ENCODE measurements around the gene MNX1. TPM values are rescaled to one million over a fixed set of nuclear protein-coding genes. Genes with fewer than 3 reads are reported as not detected.

The MNX1 gene
- total RNA-seq, 5 donors from 2014 or later (not counting 1 experiment from before 2014, with no cell fraction given): 0.10 to 0.30 TPM; not detected in 3

GRCh38 chr7:157027568-157028198 lies 17.2 kb upstream of the MNX1 start:
- no peak overlapping the region for H3K27ac Mint-ChIP-seq
- peaks cover 16 to 36% of the 10 kb centered on the region in 2 experiments for H3K27me3 ChIP-seq (replicated peaks in 1 of 2; ENCODE audit: control insufficient read depth in 2 of 2, extremely low read depth in 1 of 2, insufficient read depth in 2 of 2, low read length in 1 of 2)

DNA sequence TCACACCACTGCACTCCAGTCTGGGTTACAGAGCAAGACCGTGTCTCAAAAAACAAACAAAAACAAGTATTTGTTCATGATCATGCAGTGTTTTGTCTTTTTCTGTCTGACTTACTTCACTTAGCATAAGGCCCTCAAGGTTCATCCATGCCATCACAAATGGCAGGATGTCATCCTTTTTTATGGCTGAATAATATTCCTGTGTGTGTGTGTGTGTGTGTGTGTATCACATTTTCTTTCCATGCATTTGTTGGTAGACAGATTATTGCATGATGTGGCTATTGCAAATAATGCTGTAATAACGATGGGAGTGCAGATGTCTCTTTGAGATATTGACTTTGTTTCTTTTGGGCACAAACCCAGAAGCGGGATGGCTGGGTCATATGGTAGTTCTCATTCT lies 14.3 kb upstream of the MNX1 start:
- H3K4me3 ChIP-seq (ENCODE audit: control insufficient read depth in 1 of 2, extremely low read depth in 1 of 2, low read length in 1 of 2): no peak overlapping the region
- ATAC-seq (replicated peaks in 1 of 4) (no peak), DNase-seq (no peak)
- H3K27ac Mint-ChIP-seq: no peak overlapping the region
- ChIA-PET CTCF (no interaction called here), POLR2A (no interaction called here)
- peaks cover 0 to 5% (median 3%) of the 10 kb centered on the region in 3 donors for H3K9me3 Mint-ChIP-seq
- peaks cover 0 to 16% of the 10 kb centered on the region in 2 experiments for H3K4me1 ChIP-seq (ENCODE audit: control insufficient read depth in 1 of 2, extremely low read depth in 1 of 2, insufficient read depth in 2 of 2, low read length in 2 of 2)
- H3K36me3 ChIP-seq (ENCODE audit: control insufficient read depth in 2 of 2, extremely low read depth in 1 of 2, insufficient read depth in 1 of 2, low read length in 1 of 2): no peaks in the 10 kb centered on the region
- no peaks in the 10 kb centered on the region for H3K9me3 ChIP-seq
- WGBS (ENCODE audit: insufficient coverage): 40% methylated on average over 1 of the region's 3 CpGs
- H3K27me3 Mint-ChIP-seq: peaks cover 66 to 79% of the 10 kb centered on the region in 2 donors
- H3K4me1 Mint-ChIP-seq: peaks cover 6 to 12% (median 6%) of the 10 kb centered on the region in 3 donors
- no peaks in the 10 kb centered on the region for H3K36me3 Mint-ChIP-seq
- no peak overlapping the region for H3K27ac ChIP-seq (ENCODE audit: low read length)
- H3K27me3 ChIP-seq (replicated peaks in 1 of 2; ENCODE audit: control insufficient read depth in 2 of 2, extremely low read depth in 1 of 2, insufficient read depth in 2 of 2, low read length in 1 of 2): peaks cover 22 to 47% of the 10 kb centered on the region in 2 experiments
- no peak overlapping the region for H3K4me3 Mint-ChIP-seq

More at GRCh38 chr7:157027568-157028198, 17.2 kb upstream of the MNX1 start:
- H3K36me3 ChIP-seq (ENCODE audit: control insufficient read depth in 2 of 2, extremely low read depth in 1 of 2, insufficient read depth in 1 of 2, low read length in 1 of 2): no peaks in the 10 kb centered on the region
- H3K4me3 ChIP-seq (ENCODE audit: control insufficient read depth in 1 of 2, extremely low read depth in 1 of 2, low read length in 1 of 2): no peak overlapping the region
- ChIA-PET CTCF (no interaction called here), POLR2A (no interaction called here)
- H3K36me3 Mint-ChIP-seq: no peaks in the 10 kb centered on the region
- H3K4me3 Mint-ChIP-seq: no peak overlapping the region
- no peak for DNase-seq
- WGBS (ENCODE audit: insufficient coverage): 91% methylated on average over 4 of the region's 11 CpGs
- peaks cover 70 to 75% of the 10 kb centered on the region in 2 donors for H3K27me3 Mint-ChIP-seq
- no peaks in the 10 kb centered on the region for H3K9me3 ChIP-seq
- H3K27ac ChIP-seq (ENCODE audit: low read length): no peak overlapping the region
- no peak for ATAC-seq (replicated peaks in 1 of 4)
- peaks cover 0 to 5% (median 3%) of the 10 kb centered on the region in 3 donors for H3K9me3 Mint-ChIP-seq
- peaks cover 0 to 2% (median 0%) of the 10 kb centered on the region in 3 donors for H3K4me1 Mint-ChIP-seq
- no peaks in the 10 kb centered on the region for H3K4me1 ChIP-seq (ENCODE audit: control insufficient read depth in 1 of 2, extremely low read depth in 1 of 2, insufficient read depth in 2 of 2, low read length in 2 of 2)

- CTCF ChIA-PET: no interaction called here
- peaks cover 0 to 5% (median 3%) of the 10 kb centered on the region in 3 donors for H3K9me3 Mint-ChIP-seq
- H3K27me3 ChIP-seq (replicated peaks in 1 of 2; ENCODE audit: control insufficient read depth in 2 of 2, extremely low read depth in 1 of 2, insufficient read depth in 2 of 2, low read length in 1 of 2): peaks cover 25 to 56% of the 10 kb centered on the region in 2 experiments
Observed at GRCh38 chr7:157023589-157023905, 13.1 kb upstream of the MNX1 start.

GRCh38 chr7:157022681-157023588 lies 12.5 kb upstream of the MNX1 start:
- Mint-ChIP-seq H3K27ac (no peak overlapping the region), H3K4me3 (peak overlapping the region in 1 of 3 donors; percentile 23)

More at GRCh38 chr7:157023589-157023905, 13.1 kb upstream of the MNX1 start:
- Histone ChIP-seq H3K36me3 (ENCODE audit: control insufficient read depth in 2 of 2, extremely low read depth in 1 of 2, insufficient read depth in 1 of 2, low read length in 1 of 2) (no peaks in the 10 kb centered on the region), H3K27ac (ENCODE audit: low read length) (no peak overlapping the region), H3K4me3 (ENCODE audit: control insufficient read depth in 1 of 2, extremely low read depth in 1 of 2, low read length in 1 of 2) (no peak overlapping the region), H3K4me1 (ENCODE audit: control insufficient read depth in 1 of 2, extremely low read depth in 1 of 2, insufficient read depth in 2 of 2, low read length in 2 of 2) (peaks cover 0 to 25% of the 10 kb centered on the region in 2 experiments), H3K9me3 (no peaks in the 10 kb centered on the region)
- POLR2A ChIA-PET: no interaction called here
- ATAC-seq (replicated peaks in 1 of 4) (no peak), DNase-seq (no peak)
- H3K36me3 Mint-ChIP-seq: no peaks in the 10 kb centered on the region
- no peak overlapping the region for H3K27ac Mint-ChIP-seq
- H3K27me3 Mint-ChIP-seq: peaks cover 63 to 79% of the 10 kb centered on the region in 2 donors
- no CpG with 5 or more reads among the region's 4 CpGs for WGBS (ENCODE audit: insufficient coverage)
- H3K4me1 Mint-ChIP-seq: peaks cover 6 to 19% (median 12%) of the 10 kb centered on the region in 3 donors
- H3K4me3 Mint-ChIP-seq: no peak overlapping the region

DNA sequence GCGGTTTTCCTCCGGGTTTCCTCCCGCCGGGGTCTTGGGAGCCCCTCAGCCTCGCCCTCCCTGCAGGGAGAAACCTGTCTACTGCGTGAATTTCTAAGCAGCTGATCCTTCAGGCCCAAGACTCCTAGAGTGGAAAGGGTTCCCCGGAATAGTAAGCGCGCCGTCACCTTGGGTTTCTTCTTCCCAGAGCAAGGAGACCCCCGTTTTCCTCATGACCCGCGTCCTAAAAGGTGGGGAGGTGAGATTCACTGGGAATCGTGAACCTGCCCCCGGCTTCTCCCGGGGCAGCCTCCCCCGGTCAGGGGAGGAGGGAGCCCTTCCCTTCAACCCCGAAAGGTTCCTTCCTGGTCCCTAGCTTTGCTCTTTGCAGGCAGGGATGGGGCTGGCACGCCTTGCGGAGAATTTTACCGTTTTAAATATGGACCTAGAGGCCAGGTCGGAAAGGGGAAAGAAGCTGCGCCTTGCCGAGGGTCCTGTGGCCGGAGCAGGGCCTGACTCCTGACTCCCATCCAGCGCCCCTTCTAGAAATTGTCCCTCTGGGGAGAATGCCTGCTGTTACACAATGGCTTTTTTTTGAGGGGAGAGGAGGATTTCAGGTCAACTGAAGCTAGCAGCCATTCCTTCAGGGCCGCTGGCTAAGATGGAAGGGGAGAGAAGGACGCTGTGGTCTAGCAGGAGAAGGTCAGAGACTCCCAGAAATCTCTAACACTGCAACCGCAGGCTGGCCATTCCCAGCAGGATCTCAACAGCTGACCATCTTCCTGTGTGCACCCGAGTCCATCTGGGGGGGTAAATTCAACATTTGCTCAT lies 11.6 kb upstream of the MNX1 start:
- DNase-seq: no peak
- H3K27me3 ChIP-seq (replicated peaks in 1 of 2; ENCODE audit: control insufficient read depth in 2 of 2, extremely low read depth in 1 of 2, insufficient read depth in 2 of 2, low read length in 1 of 2): peaks cover 19 to 64% of the 10 kb centered on the region in 2 experiments
- 4% methylated on average over 17 of the region's 30 CpGs for WGBS (ENCODE audit: insufficient coverage)

More at GRCh38 chr7:157022681-157023588, 12.5 kb upstream of the MNX1 start:
- ATAC-seq (replicated peaks in 1 of 4): no peak
- H3K4me3 ChIP-seq (ENCODE audit: control insufficient read depth in 1 of 2, extremely low read depth in 1 of 2, low read length in 1 of 2): no peak overlapping the region
- H3K27me3 Mint-ChIP-seq: peaks cover 59 to 77% of the 10 kb centered on the region in 2 donors
- ChIA-PET POLR2A (no interaction called here), CTCF (no interaction called here)
- peaks cover 0 to 30% of the 10 kb centered on the region in 2 experiments for H3K4me1 ChIP-seq (ENCODE audit: control insufficient read depth in 1 of 2, extremely low read depth in 1 of 2, insufficient read depth in 2 of 2, low read length in 2 of 2)
- no peak for DNase-seq
- H3K9me3 Mint-ChIP-seq: peaks cover 0 to 5% (median 3%) of the 10 kb centered on the region in 3 donors
- peaks cover 6 to 21% (median 14%) of the 10 kb centered on the region in 3 donors for H3K4me1 Mint-ChIP-seq
- H3K27ac ChIP-seq (ENCODE audit: low read length): no peak overlapping the region
- H3K36me3 Mint-ChIP-seq: no peaks in the 10 kb centered on the region
- 7% methylated on average over 13 of the region's 19 CpGs for WGBS (ENCODE audit: insufficient coverage)
- no peaks in the 10 kb centered on the region for H3K9me3 ChIP-seq
- H3K27me3 ChIP-seq (replicated peaks in 1 of 2; ENCODE audit: control insufficient read depth in 2 of 2, extremely low read depth in 1 of 2, insufficient read depth in 2 of 2, low read length in 1 of 2): peaks cover 23 to 60% of the 10 kb centered on the region in 2 experiments
- H3K36me3 ChIP-seq (ENCODE audit: control insufficient read depth in 2 of 2, extremely low read depth in 1 of 2, insufficient read depth in 1 of 2, low read length in 1 of 2): no peaks in the 10 kb centered on the region

More for the DNA sequence above, 11.6 kb upstream of the MNX1 start:
- no peaks in the 10 kb centered on the region for H3K36me3 ChIP-seq (ENCODE audit: control insufficient read depth in 2 of 2, extremely low read depth in 1 of 2, insufficient read depth in 1 of 2, low read length in 1 of 2)
- Mint-ChIP-seq H3K27me3 (peaks cover 57 to 77% of the 10 kb centered on the region in 2 donors), H3K27ac (no peak overlapping the region), H3K9me3 (peaks cover 0 to 5% (median 3%) of the 10 kb centered on the region in 3 donors), H3K36me3 (no peaks in the 10 kb centered on the region), H3K4me1 (peaks cover 6 to 21% (median 16%) of the 10 kb centered on the region in 3 donors), H3K4me3 (peak overlapping the region in 1 of 3 donors; percentile 23)
- ChIA-PET CTCF (no interaction called here), POLR2A (no interaction called here)
- H3K27ac ChIP-seq (ENCODE audit: low read length): no peak overlapping the region
- peaks cover 0 to 32% of the 10 kb centered on the region in 2 experiments for H3K4me1 ChIP-seq (ENCODE audit: control insufficient read depth in 1 of 2, extremely low read depth in 1 of 2, insufficient read depth in 2 of 2, low read length in 2 of 2)
- no peak overlapping the region for H3K4me3 ChIP-seq (ENCODE audit: control insufficient read depth in 1 of 2, extremely low read depth in 1 of 2, low read length in 1 of 2)
- no peak for ATAC-seq (replicated peaks in 1 of 4)
- H3K9me3 ChIP-seq: no peaks in the 10 kb centered on the region
